ENCODE data around the gene AXL.
A peak's percentile ranks its signal among the peaks of the same experiment; 100 is the strongest.
"Not testable (repeated sequence)": the region's sequence is repeated elsewhere in the genome, so short reads cannot be mapped to it uniquely, and the experiment has no call there.

The AXL gene

DNA sequence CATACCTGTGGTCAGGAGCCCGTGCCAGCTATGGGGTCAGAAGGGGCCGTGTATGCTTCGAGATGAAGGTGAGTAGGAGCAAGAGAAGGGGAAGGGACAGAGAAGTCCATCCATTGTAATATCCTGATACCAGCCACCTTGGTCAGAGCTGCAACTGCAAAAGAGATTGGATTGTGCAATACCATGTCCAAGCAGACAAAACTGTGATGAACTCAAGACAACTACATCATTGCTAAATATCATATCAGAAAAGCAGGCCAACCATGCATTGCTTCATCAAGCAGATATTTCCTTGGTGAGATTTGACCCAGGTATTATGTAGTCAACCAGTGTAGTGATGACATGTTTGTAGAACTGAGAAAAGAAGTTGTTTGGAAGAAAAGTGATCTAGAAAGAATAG is 57.2 kb downstream of the AXL start:
- no peak for DNase-seq (ENCODE audit: low read depth in 2 of 2)

DNA sequence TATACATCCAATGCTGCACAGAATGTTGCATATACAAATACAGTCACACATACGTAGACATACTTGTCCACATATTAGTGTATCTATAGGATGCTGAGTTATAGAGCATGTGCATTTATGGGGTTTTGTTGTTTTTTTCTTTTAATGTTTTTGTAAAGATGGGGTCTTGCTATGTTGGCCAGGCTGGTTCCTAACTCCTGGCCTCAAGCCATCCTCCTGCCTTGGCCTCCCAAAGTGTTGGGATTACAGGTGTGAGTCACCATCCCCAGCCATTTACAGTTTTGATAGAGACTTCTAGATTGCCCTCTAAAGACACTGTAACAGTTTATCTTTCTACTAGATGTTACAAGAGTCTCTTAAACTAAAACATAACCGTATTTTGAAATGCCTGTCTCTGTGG is 59.5 kb downstream of the AXL start:
- DNase-seq (ENCODE audit: low read depth in 2 of 2): no peak

DNA sequence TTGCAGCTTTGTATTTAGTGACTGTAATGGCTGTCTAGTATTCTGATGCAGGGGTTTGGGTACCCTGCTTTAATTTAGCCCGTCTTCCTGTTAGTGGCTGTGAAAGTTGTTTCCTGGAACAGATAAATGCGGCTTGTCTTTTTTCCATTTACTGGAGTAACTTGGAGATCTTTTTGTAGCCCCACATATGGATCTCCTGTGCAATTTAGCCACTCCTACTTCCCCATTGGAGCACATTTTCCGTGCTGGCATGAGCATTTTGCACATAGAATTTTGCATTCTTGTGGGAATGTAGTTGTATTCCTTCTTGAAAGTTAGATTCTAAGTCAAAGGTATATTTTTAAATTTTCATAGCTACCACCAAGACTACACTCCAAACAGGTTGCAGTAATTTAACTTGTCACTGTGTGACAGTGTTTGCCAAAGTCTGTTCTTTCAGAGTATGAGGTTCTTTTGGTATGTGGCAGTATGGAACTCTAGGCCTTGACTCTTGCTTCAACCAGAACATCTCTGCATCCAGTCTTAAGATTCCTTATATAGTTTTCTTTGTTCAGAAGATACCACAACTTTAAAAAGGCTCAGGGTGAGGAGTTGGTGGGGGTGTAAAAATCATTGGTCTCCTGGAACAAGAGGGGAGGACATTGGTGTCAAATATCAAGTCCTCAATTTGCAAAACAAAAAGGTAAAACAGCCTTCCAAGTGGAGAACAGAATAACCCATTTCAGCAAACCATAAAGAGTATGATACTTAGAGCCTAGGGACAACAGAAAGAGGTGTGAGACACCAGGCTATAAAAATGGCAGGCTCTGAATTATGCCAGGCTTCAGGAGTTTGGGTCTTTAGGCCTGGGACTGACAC is 69.9 kb downstream of the AXL start:
- no peak for DNase-seq (ENCODE audit: low read depth in 2 of 2)

DNA sequence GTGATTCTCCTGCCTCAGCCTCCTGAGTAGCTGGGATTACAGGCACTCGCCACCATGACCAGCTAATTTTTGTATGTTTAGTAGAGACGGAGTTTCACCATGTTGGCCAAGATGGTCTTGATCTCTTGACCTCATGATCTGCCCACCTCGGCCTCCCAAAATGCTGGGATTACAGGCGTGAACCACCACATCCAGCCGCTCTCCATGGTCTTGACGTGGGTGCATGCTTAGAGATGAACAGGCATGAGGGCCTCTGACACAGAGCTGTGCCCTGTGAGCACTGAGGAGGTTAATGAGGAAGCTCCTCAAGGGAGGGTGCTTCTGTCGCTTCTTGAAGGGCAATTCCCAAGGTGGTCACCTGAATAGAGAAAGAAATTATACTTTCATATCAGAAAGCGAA is 70.8 kb downstream of the AXL start:
- not testable (repeated sequence) for DNase-seq (ENCODE audit: low read depth in 2 of 2)

DNA sequence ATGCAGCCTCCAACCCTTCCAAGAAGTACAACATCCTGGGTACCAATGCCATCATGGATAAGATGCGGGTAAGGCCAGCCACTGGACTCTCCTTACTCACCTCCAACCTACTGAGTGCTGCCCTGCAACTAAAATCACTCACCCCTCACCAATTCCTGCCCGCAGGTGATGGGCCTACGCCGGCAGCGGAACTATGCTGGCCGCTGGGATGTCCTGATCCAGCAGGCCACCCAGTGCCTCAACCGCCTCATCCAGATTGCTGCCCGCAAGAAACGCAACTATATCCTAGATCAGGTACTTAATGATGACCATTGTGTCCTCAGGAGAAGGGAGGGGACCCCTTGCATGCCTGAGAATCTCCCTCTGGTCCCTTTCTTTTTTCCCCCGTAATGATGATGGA is 75.4 kb downstream of the AXL start:
- no peak for DNase-seq (ENCODE audit: low read depth in 2 of 2)

DNA sequence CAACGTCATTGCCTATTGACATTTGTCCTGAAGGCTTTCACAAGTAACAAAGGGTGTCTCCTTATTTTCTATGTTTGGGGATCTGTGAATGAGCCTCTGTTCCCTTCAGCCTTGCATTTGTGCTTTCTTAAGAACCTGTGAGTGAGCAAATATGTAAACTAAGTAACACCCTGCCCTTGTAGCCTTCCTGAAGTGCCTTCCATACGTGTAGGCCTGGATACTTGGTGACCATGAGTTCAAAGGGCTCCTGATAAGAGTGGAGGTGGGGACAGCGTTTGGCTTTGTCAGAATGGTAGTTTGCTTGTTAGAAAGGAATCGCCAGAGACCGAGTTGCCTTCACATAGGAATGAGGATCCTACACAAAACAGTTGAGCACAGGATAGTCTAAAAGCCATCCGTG is 76.5 kb downstream of the AXL start:
- DNase-seq (ENCODE audit: low read depth in 2 of 2): no peak

DNA sequence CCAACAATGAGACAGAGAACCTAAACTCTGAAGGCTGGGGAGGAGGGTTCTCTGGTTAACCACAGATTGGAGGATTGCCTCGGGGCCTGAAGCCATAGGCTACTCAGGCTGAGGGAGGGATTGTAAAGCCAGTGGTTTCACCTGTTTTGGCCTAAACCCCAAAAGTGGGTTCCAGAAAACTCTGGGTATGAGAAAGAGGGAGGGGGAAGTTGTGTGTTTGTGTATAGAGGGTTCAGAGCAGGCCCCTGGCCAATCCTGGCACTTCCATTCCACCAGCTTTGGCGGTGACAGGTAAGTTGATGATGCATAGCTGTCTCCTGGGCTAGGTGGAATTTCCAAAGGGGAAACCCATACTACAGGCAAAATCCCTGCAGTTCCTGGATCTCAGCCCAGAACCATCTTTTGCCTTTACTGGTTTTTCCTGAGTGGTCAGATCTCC is 77.4 kb downstream of the AXL start:
- DNase-seq (ENCODE audit: low read depth in 2 of 2): no peak

DNA sequence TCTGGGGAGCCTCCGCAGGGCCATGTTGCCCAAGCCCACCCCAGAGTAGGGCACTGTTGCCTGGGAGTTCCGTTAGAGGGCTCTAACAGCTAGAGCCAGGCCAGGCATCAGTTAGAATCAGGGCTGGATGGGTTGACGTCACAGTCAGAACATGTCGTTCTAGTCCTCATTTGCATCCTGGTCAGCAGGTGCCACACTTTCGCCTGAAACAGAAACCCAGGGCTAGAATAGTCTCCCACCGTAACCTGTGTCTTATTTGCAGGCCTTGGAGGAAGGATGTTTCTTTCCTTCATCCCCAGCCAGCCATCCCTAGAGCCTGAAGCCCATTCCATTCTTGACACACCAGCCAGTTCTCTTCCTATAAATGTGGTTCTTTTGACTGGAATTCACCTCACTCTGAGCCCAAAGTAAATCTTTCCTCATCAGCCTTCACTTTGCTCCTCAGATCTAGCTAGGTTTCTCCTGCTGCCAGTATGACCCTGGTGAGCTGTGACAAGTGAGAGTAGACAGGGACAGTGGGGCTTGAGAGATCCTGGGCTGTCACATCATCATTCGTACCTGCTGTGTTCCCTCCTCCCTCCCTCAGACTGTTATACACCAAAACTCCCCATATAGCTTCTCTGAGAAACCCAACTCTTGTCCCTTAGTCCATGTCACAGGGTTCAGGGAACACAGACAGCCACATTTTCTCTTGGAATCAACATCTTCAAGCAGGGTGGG is 78.8 kb downstream of the AXL start:
- no peak for DNase-seq (ENCODE audit: low read depth in 2 of 2)

DNA sequence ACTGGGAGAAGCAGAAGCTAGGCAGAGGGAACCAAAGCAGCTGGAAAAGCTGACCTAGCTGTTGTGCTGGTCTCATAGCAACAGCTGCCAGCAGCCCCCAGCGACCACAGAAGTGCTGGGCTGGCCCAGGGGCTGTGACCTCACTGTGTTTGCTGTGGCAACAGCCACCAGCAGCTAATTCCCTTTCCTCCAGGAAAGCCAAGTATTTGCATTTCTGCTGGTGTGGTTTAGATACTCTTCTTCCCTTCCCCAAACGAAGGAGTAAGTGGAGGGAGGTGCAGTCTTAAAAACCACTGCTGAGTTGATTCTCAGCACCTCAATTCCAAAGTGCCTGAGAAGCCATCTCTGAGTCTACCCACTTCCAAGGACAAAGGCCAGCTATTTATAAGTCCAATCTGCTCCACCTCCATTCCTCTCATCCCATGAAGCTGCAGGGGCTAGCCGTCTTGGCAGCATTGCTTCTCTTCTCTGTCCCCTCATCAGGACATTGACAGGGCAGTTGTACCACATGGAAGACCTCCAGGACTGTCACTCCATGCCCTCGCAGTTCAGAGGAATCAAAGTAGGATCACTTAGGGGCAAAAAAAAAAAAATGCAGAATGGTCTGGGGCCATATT is 79.4 kb downstream of the AXL start:
- DNase-seq (ENCODE audit: low read depth in 2 of 2): no peak

DNA sequence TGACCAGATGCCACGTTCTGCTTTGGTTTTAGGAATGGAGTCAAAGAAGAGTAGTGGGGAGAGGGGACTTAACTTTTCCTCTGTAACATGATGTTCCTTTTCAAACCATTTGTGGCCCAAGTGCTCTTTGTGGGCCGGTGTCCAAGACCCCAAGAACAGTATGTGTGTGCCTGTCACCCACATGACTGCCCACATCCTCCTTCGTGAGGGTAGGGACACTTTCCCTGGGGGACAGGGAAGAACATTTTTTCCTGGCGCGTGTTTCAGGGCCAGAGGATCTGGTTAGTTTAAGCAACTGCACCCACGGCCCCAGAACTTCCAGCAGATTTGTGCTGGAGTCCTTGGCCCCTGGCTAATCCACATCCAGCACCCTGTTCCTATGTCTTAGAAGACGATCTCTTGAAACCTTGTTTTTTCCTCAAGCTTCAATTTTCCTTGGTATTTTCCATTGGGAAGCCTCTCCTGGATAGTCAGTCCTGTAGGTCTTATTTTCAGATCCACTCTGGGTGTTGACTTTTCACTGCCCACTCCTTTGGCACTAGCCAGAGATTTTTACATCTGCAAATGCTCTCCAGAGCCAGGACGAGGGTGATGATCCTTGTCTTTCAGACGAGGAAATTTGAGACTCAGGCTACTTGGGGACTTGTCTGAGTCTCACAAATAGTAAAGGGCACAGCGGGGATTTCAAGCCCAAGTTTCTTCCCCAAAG is 80.2 kb downstream of the AXL start:
- DNase-seq (ENCODE audit: low read depth in 2 of 2): no peak

DNA sequence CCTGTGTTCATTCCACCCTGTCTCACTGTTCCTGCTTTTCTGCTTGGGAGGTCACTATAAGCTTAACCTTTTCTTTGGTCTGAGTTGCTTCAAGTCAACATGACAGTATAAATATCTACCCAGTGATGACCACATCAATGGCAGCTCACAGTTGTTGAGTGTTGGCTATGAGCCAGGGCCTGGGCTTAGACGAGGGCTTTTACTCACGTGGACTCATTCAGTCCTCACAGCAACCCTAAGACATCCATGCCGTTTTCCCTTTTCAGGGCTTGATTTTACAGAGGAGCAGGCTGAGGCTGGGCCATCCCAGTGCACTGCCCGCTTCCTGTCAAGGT is 80.7 kb downstream of the AXL start:
- DNase-seq (ENCODE audit: low read depth in 2 of 2): peak in 1 of 2 donors; percentile 33

DNA sequence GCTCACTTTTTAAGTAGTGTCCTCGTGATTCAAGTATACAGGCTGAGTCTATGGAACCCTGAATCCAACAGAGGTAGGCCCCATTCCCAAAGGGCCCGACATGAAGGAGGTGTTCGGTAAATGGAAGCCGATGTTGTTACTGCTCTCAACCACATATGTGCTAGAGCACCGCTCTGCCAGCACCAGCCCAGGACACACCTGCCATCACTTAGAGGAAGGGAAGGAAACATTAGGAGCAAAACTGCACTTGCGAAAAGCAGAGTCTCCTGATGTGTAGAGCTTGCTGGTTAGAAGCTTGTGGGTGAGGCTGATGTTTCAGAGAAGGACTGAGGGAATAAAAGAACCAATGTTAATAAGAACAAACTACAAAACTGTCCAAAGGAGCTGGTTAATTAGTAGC is 81.5 kb downstream of the AXL start:
- DNase-seq (ENCODE audit: low read depth in 2 of 2): no peak

DNA sequence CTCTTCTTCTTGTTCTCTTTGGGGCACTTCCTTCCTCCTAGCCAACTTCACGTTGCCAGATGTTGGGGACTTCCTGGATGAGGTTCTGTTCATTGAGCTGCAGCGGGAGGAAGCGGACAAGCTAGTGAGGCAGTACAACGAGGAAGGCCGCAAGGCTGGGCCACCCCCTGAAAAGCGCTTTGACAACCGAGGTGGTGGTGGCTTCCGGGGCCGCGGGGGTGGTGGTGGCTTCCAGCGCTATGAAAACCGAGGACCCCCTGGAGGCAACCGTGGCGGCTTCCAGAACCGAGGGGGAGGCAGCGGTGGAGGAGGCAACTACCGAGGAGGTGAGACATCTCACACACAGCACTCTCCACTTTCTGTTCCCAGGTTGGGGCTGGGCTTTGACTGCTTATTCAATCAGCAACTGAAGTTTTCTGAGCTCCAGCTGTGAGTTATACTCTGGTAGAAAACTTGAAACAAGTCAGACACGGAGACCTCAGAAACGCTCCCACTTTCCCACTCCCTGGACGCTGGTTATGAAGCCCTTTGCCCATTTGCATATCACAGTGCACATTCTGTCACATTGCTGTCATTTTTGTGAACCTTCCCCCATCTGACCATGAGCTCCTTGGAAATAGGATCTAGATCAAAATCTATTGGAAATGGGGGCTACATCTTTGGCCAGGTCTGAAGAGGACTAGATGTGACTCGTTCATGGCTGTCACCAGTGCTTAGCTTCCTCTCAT is 83.8 kb downstream of the AXL start:
- no peak for DNase-seq (ENCODE audit: low read depth in 2 of 2)

DNA sequence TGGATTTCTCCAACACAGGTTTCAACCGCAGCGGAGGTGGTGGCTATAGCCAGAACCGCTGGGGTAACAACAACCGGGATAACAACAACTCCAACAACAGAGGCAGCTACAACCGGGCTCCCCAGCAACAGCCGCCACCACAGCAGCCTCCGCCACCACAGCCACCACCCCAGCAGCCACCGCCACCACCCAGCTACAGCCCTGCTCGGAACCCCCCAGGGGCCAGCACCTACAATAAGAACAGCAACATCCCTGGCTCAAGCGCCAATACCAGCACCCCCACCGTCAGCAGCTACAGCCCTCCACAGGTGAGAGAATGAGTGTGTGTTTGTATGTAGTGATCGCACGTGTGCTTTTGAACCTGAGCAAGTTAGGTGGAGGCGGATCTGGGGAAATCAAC is 84.9 kb downstream of the AXL start:
- no peak for DNase-seq (ENCODE audit: low read depth in 2 of 2)

DNA sequence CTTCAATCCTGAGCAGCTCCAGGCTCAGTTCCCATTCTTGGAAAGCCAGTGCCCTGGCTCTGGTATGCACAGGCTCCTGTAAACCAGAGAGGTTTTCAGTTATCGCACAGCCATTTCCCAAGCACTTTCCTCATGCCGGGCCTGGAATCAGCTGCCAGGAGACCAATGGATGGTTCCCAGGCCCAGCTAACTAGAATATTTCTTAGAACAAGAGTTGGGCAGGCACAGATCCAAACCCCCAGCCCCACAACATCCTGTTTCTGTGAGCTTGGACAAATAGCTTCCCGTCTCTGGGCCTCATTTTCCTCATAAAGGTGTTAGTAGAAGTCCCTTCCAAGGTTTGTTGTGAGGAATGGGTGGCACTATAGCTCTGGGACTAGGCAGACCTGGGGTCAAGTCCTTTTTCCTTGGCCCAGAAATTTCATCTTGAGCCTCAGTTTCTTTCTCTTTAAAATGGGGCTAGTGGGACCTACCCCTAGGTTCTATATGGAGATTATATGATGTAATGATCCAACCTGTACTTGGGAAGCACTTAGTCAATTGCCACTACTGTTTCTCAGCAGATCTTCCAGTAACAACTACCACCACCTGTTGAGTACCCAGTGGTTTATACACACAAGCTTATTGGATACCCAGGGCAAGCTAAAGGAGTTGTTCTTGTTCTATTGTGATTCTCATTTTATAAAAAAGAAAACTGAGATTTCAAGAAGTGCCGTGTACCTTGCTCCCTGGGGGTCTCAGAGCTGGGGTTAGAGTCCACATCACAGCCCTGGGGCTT is 85.9 kb downstream of the AXL start:
- DNase-seq (ENCODE audit: low read depth in 2 of 2): no peak

DNA sequence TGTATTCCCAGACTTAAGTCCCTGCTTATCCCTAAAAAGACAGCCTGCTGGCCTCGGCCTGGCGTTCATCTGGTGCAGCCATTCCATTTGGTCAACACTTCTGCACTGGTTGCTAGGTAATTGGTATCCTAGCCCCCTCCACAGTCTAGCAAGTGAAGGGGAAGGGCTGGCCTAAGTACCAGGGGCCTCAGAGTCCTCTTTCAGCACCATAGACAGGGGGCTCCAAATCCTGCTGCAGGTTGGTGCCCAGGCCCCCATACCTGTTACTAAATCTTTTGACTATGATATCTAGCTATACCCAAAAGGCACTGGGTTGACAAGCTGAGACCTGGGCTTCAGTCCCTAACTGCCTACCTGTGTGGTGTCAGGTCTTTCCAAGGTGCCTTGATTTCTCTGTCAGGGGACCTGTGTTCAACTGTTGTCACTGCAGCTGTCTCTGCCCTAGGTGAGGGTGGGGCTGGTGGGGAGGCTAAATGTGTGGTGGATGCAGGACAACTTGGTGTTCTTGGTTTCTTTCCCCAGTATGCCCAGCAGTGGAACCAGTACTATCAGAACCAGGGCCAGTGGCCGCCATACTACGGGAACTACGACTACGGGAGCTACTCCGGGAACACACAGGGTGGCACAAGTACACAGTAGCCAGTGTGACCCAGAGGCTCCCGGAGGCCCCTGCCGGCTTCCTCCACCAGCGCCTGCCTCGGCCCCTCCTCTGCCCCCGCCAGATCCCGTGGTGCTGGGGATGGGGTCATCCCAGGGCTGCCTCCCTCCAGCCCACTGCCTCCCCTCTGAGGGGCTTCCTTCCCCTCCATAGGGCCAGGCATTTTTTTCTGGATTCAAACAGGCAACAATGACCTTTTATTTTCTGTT is 87.1 kb downstream of the AXL start:
- DNase-seq (ENCODE audit: low read depth in 2 of 2): no peak

DNA sequence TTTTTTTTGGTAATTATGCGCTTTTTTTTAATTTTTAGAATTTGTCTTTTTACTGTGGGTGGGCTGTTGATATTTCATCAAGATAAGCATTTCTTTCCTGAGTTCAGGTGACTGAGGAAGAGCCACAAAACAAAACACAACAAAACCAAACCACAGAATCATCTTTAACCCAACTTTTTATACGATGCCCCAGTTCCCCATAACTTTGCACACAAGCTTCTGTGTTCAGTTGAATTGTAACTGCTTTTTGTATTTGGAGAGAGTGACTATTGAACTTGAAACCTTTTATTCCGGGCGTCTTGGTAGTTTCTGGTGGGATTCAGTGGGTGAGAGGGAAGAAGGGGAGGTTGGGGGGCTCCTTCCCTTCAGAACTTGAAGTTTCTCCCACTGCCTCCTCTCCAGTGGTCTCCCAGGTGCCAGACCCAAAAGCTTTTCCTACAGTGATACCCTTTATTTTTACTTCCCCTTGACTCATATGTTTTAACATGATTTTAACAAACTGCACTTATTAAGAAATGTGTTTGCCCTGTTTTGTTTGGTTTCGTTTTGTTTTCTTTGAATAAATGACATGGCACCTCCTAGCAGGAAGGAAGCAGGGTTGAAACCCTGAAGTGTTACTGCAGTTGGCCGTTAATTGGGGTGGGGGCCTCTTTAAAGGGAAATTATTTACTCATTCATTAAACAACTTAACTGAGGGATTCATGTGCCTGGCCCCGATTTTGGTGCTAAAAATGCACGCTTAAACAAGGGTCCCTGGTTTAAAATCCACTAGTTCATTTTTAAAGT is 88.3 kb downstream of the AXL start:
- no peak for DNase-seq (ENCODE audit: low read depth in 2 of 2)

DNA sequence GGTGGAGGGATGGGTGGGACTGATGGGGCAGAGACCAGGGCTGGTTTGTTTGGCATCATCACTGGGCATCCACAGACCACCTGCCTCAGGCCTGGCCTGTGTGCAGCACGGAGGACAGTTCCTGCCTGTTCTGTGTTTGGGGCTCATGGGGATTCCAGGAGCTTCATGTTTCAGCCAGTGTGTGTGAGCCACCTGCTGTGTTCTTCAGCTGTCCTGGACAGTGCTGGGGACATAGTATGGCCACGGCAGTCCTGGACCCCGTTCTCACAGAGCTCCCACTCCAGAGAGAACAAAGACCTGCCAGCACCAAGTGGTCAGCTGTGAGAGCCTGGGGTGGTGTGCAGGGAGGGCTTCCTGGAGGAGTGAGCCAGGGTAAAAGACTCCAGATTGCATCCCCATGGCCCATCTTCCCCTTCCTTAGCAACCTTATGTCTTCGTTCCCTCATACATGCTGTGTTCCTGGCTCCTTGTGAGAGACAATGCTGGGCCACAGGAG is 89.0 kb downstream of the AXL start:
- DNase-seq (ENCODE audit: low read depth in 2 of 2): no peak

Measured in stimulated activated CD4-positive, alpha-beta T cell treated with anti-CD3 and anti-CD28 coated beads, Interleukin-1b, Interleukin-23, amount 100 ng/mL, for 1 hour (primary cell).